ENCODE measurements around the gene HSPB1. TPM values are rescaled to one million over a fixed set of nuclear protein-coding genes. Genes with fewer than 3 reads are reported as not detected.

Gene HSPB1
- 100 to 1,000 TPM in 1 of 2 donors, 10 to 100 TPM in 1; 89.6 to 529 TPM for total RNA-seq
- 100 to 1,000 TPM; 336 to 376 TPM for polyA plus RNA-seq
- long read RNA-seq, donor 1, transcript HSPB1-201 (3 exons, 909 nt): major isoform, 340 of 462 reads
- long read RNA-seq, donor 1, transcript HSPB1-203 (2 exons, 1,455 nt): minor isoform, 57 of 462 reads
- long read RNA-seq, donor 1, partial matches to known transcripts: 65 of 462 reads
- long read RNA-seq, donor 1, other reads (novel, unspliced or antisense): 0 of 462 reads
- long read RNA-seq, donor 2, transcript HSPB1-201 (3 exons, 909 nt): major isoform, 148 of 194 reads
- long read RNA-seq, donor 2, transcript HSPB1-203 (2 exons, 1,455 nt): minor isoform, 27 of 194 reads
- long read RNA-seq, donor 2, partial matches to known transcripts: 19 of 194 reads
- long read RNA-seq, donor 2, other reads (novel, unspliced or antisense): 0 of 194 reads
- long read RNA-seq, donor 3, transcript HSPB1-203 (2 exons, 1,455 nt): minor isoform, 27 of 235 reads
- long read RNA-seq, donor 3, transcript HSPB1-201 (3 exons, 909 nt): major isoform, 203 of 235 reads
- long read RNA-seq, donor 3, partial matches to known transcripts: 0 of 235 reads
- long read RNA-seq, donor 3, other reads (novel, unspliced or antisense): 5 of 235 reads
- long read RNA-seq, donor 4, transcript HSPB1-203 (2 exons, 1,455 nt): minor isoform, 40 of 223 reads
- long read RNA-seq, donor 4, transcript HSPB1-201 (3 exons, 909 nt): major isoform, 157 of 223 reads
- long read RNA-seq, donor 4, partial matches to known transcripts: 26 of 223 reads
- long read RNA-seq, donor 4, other reads (novel, unspliced or antisense): 0 of 223 reads
- long read RNA-seq, donor 5, transcript HSPB1-203 (2 exons, 1,455 nt): minor isoform, 69 of 412 reads
- long read RNA-seq, donor 5, transcript HSPB1-201 (3 exons, 909 nt): major isoform, 343 of 412 reads
- long read RNA-seq, donor 5, partial matches to known transcripts: 0 of 412 reads
- long read RNA-seq, donor 5, other reads (novel, unspliced or antisense): 0 of 412 reads

GRCh38 chr7:76302347-76303201 lies at the start of gene HSPB1:
Gene HSPB1 (plus strand): TSS chr7:76302673. CDS start chr7:76302713, 40 bp downstream.
- ATAC-seq (ENCODE audit: insufficient read depth, low FRiP score): peak; percentile 80
- Histone ChIP-seq H3K4me1 (ENCODE audit: control insufficient read depth in 5 of 5, insufficient read depth in 5 of 5, low read length in 5 of 5) (peaks cover 0 to 19% (median 14%) of the 10 kb centered on the region in 5 donors), H3K27ac (ENCODE audit: low read depth in 1 of 2, low read length in 1 of 2) (peak within 1 kb of the TSS; percentile 91 to 99)

DNA sequence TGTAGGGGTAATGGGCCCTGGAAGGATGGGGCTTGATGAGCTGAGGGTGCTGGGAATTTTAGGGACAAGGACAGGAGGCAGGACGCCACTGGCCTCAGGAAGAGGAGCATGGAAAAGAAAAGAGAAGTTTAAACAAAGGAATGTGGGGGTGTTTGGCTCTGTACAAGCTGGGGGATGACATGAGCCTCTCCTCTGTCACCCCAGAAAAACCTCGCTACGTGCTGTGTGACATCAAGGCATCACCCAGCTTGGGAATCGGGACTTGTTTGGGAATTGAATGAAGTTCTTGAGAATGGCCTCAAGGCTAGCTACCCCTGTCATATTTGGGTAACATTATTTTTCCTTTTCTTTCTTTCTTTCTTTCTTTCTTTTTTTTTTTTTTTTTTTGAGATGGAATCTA lies 47.7 kb upstream of the HSPB1 start:
- peaks cover 0 to 6% (median 0%) of the 10 kb centered on the region in 5 donors for H3K4me1 ChIP-seq (ENCODE audit: control insufficient read depth in 5 of 5, insufficient read depth in 5 of 5, low read length in 5 of 5)
- peaks cover 0 to 7% (median 4%) of the 10 kb centered on the region in 3 donors for H3K27me3 ChIP-seq (ENCODE audit: control insufficient read depth in 3 of 3, insufficient read depth in 3 of 3, low read length in 2 of 3)
- no peak overlapping the region for H3K9ac ChIP-seq (ENCODE audit: insufficient read depth in 1 of 2, low read length in 2 of 2)
- ATAC-seq (ENCODE audit: insufficient read depth, low FRiP score) (no peak), DNase-seq (no peak)
- TF ChIP-seq CTCF (IDR thresholded peaks at IDR 0.05; ENCODE audit: control extremely low read depth, extremely low read depth): no peak
- no peaks in the 10 kb centered on the region for H3K36me3 ChIP-seq (ENCODE audit: control insufficient read depth in 4 of 4, insufficient read depth in 4 of 4, low read length in 4 of 4)
- H3K27ac ChIP-seq (ENCODE audit: low read depth in 1 of 2, low read length in 1 of 2): no peak overlapping the region
- H3K4me3 ChIP-seq: no peak overlapping the region
- peaks cover 0 to 3% (median 0%) of the 10 kb centered on the region in 4 donors for H3K9me3 ChIP-seq (ENCODE audit: control insufficient read depth in 4 of 4, insufficient read depth in 3 of 4, low read length in 3 of 4)
- WGBS, 2 donors: 87 to 90% methylated on average over 4 of the region's 4 CpGs

More at GRCh38 chr7:76302347-76303201, at the start of gene HSPB1:
- peak within 1 kb of the TSS; percentile 31 to 83 for H3K9ac ChIP-seq (ENCODE audit: insufficient read depth in 1 of 2, low read length in 2 of 2)
- 0% methylated on average over 73 to 75 of the region's 75 CpGs for WGBS, 2 donors
- H3K9me3 ChIP-seq (ENCODE audit: control insufficient read depth in 4 of 4, insufficient read depth in 3 of 4, low read length in 3 of 4): no peaks in the 10 kb centered on the region
- DNase-seq: peak; percentile 95 to 97 (median 96)
- H3K27me3 ChIP-seq (ENCODE audit: control insufficient read depth in 3 of 3, insufficient read depth in 3 of 3, low read length in 2 of 3): no peaks in the 10 kb centered on the region
- no peak for TF ChIP-seq CTCF (IDR thresholded peaks at IDR 0.05; ENCODE audit: control extremely low read depth, extremely low read depth)
- H3K36me3 ChIP-seq (ENCODE audit: control insufficient read depth in 4 of 4, insufficient read depth in 4 of 4, low read length in 4 of 4): peaks cover 0 to 5% (median 1%) of the 10 kb centered on the region in 4 donors
- peak within 1 kb of the TSS; percentile 60 for H3K4me3 ChIP-seq

DNA sequence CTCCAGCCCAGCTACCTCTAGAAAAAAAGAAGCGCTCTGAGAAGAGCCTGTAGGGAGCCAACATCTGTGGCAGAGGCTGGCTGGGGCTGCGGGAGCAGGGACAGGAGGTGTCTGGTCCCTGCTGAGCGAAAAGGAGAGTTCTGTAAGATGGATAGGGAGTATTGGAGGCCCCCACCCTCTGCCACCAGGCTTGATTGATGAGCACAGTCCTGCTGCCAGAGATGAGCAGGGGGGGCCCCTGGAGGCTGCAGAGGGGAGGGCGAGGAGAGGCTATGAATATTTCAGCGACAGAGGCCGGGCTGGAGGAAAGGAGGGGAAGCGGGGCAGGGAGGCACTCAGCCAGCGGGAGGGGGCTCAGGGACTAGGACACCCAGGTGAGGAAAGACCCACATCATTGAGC lies 44.5 kb upstream of the HSPB1 start:
- H3K4me1 ChIP-seq (ENCODE audit: control insufficient read depth in 5 of 5, insufficient read depth in 5 of 5, low read length in 5 of 5): peaks cover 0 to 3% (median 0%) of the 10 kb centered on the region in 5 donors
- H3K27me3 ChIP-seq (ENCODE audit: control insufficient read depth in 3 of 3, insufficient read depth in 3 of 3, low read length in 2 of 3): peaks cover 0 to 13% (median 4%) of the 10 kb centered on the region in 3 donors
- no peak overlapping the region for H3K4me3 ChIP-seq
- ATAC-seq (ENCODE audit: insufficient read depth, low FRiP score) (no peak), DNase-seq (no peak)
- no peak for TF ChIP-seq CTCF (IDR thresholded peaks at IDR 0.05; ENCODE audit: control extremely low read depth, extremely low read depth)
- H3K9me3 ChIP-seq (ENCODE audit: control insufficient read depth in 4 of 4, insufficient read depth in 3 of 4, low read length in 3 of 4): peaks cover 0 to 3% (median 0%) of the 10 kb centered on the region in 4 donors
- no peak overlapping the region for H3K9ac ChIP-seq (ENCODE audit: insufficient read depth in 1 of 2, low read length in 2 of 2)
- H3K27ac ChIP-seq (ENCODE audit: low read depth in 1 of 2, low read length in 1 of 2): no peak overlapping the region
- 42 to 52% methylated on average over 8 of the region's 8 CpGs for WGBS, 2 donors
- H3K36me3 ChIP-seq (ENCODE audit: control insufficient read depth in 4 of 4, insufficient read depth in 4 of 4, low read length in 4 of 4): no peaks in the 10 kb centered on the region
